Natural killer cell (primary cell): Measurements from ENCODE around the gene ARAP1. TPM values are rescaled to one million over a fixed set of nuclear protein-coding genes. Genes with fewer than 3 reads are reported as not detected.

Experiments
- ATAC-seq, 3 donors: fragments of 150-1000 bp in 2 of 3; fragments of 200-7000 bp in 1 of 3; cut with Tn5 transposase; 1 replicate in 1 of 3; 2 replicates in 2 of 3; pipeline ENCODE4 v1.10.0; 2021; ENCODE audit warnings: mild to moderate bottlenecking in 2 of 3, moderate library complexity in 2 of 3
- DNase-seq, 2 donors: peaks; one replicate each; pipeline versions ENCODE4 v3.0.0 to v3.0.0-alpha.2; 2013 to 2021; ENCODE audit warnings: mixed read lengths in 1 of 2
- H3K27ac ChIP-seq: one replicate; pipeline ENCODE4 v1.5.1; 2013; ENCODE audit warnings: mild to moderate bottlenecking, low read length
- H3K27me3 ChIP-seq: one replicate; pipeline ENCODE4 v1.6.1; 2013; ENCODE audit warnings: low read length; ENCODE audit not compliant: control insufficient read depth, insufficient read depth
- H3K36me3 ChIP-seq: one replicate; pipeline ENCODE4 v1.6.1; 2013; ENCODE audit warnings: low read length; ENCODE audit not compliant: control insufficient read depth, insufficient read depth
- H3K4me1 ChIP-seq: one replicate; pipeline ENCODE4 v1.6.1; 2013; ENCODE audit warnings: low read length; ENCODE audit not compliant: control insufficient read depth, insufficient read depth
- H3K4me3 ChIP-seq: one replicate; pipeline ENCODE4 v1.5.1; 2013; ENCODE audit warnings: low read length
- H3K9me3 ChIP-seq: one replicate; pipeline ENCODE4 v1.6.1; 2013; ENCODE audit warnings: low read length; ENCODE audit not compliant: control insufficient read depth, insufficient read depth
- H3K27ac Mint-ChIP-seq, 2 donors: one replicate each; pipeline ENCODE4 v1.8.0; 2022; ENCODE audit warnings: mild to moderate bottlenecking in 2 of 2, mixed read lengths in 2 of 2, moderate library complexity in 1 of 2
- H3K27me3 Mint-ChIP-seq, 2 donors: one replicate each; pipeline ENCODE4 v1.8.0; 2022; ENCODE audit warnings: low read depth in 2 of 2, mixed read lengths in 2 of 2
- H3K36me3 Mint-ChIP-seq: one replicate; pipeline ENCODE4 v1.8.0; 2022; ENCODE audit warnings: mixed read lengths
- H3K4me1 Mint-ChIP-seq, 2 donors: one replicate each; pipeline ENCODE4 v1.8.0; 2022; ENCODE audit warnings: mixed read lengths in 2 of 2
- H3K4me3 Mint-ChIP-seq: one replicate; pipeline ENCODE4 v1.8.0; 2022; ENCODE audit warnings: mild to moderate bottlenecking, moderate library complexity, mixed read lengths
- H3K9me3 Mint-ChIP-seq, 2 donors: one replicate each; pipeline ENCODE4 v1.8.0; 2022; ENCODE audit warnings: mixed read lengths in 2 of 2
- CTCF ChIP-seq: fragments of 200-600 bp; IDR thresholded peaks from one replicate; pipeline ENCODE4 v1.8.0; 2022; ENCODE audit warnings: antibody characterized with exemption
- WGBS: methylation state at CpG from one replicate; pipeline ENCODE4 v1.1.7; 2013; ENCODE audit warnings: missing lambda C conversion rate; ENCODE audit not compliant: insufficient coverage; 5-methylcytosine and 5-hydroxymethylcytosine counted together
- intact Hi-C: fragments of 100-400 bp; cut with micrococcal nuclease; formaldehyde crosslinking; loops from one replicate; pipeline ENCODE4 v1.14.2; 2022
- total RNA-seq, 4 donors: library from RNA; stranded (reverse); fragments of 120-200 nt in 1 of 4; gene quantifications; one replicate each; pipeline versions ENCODE4 v1.2.3 to v1.2.4, GENCODE V29; 2013 to 2022

The ARAP1 gene
- total RNA-seq, 3 donors from 2014 or later (not counting 1 experiment from before 2014, with no cell fraction given) = 293 to 327 (median 296) TPM

DNA sequence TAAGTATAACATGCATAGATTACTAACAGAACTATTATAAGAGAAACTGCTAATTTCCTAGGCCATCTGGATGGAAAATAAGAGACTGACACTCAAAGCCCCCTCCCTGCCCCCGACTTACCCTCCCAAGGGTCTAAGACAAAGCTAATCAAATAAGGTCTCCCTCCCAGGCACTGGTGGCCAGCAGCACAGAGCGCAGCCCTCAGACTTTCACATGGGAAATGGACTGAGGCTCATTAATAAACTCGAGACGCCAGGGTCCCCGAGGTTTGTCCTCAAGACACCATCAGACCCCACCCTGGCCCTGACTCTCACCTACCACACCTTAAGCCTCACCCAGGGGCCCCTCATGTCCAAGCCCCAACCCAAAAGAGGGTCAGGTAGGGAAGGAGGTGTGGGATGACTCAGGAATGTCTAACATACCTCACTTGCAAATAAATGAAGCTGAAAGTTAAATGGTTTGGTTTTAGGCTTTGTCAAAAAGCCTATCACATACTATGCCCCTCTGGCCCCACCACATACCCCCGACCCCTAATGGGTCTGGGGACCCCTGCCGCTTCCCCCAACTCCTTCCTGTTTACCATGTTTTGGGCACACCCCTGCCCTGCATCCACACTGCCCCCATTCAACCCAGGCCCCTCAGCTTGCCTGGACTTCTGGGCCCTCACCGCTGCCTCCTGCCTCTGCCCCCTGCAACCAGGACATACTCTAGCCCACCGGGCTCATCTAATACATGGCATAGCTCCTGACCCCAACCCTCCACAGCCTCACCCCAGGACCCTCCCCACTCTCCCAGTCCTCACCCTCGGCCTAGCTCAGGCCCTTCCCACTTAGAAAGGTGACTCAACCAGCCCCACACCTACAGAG, 11.4 kb downstream of the ARAP1 start:
- peak overlapping the region; percentile 97 to 100 for H3K27ac Mint-ChIP-seq
- TF ChIP-seq CTCF = no peak
- H3K4me1 ChIP-seq = peaks cover 99% of the 10 kb centered on the region
- H3K4me3 Mint-ChIP-seq = peak overlapping the region; percentile 87
- H3K27me3 ChIP-seq = no peaks in the 10 kb centered on the region
- WGBS = 48% methylated on average over 10 of the region's 10 CpGs
- ATAC-seq (no peak), DNase-seq (no peak)
- no peaks in the 10 kb centered on the region for H3K9me3 Mint-ChIP-seq
- H3K27me3 Mint-ChIP-seq = no peaks in the 10 kb centered on the region
- peak overlapping the region; percentile 97 for H3K27ac ChIP-seq
- H3K9me3 ChIP-seq = no peaks in the 10 kb centered on the region
- no peaks in the 10 kb centered on the region for H3K36me3 Mint-ChIP-seq
- peak overlapping the region; percentile 2 for H3K4me3 ChIP-seq
- H3K36me3 ChIP-seq = peaks cover 6% of the 10 kb centered on the region
- peaks cover 85 to 89% of the 10 kb centered on the region in 2 donors for H3K4me1 Mint-ChIP-seq
- intact Hi-C loops = no loop called here

- Histone ChIP-seq H3K4me1 (peaks cover 100% of the 10 kb centered on the region), H3K9me3 (no peaks in the 10 kb centered on the region), H3K4me3 (no peak overlapping the region), H3K27ac (peak overlapping the region; percentile 97), H3K27me3 (no peaks in the 10 kb centered on the region), H3K36me3 (peaks cover 6% of the 10 kb centered on the region)
- DNase-seq = no peak
- ATAC-seq = no peak
- Mint-ChIP-seq H3K9me3 (no peaks in the 10 kb centered on the region), H3K36me3 (no peaks in the 10 kb centered on the region), H3K4me3 (peak overlapping the region; percentile 87), H3K27ac (peak overlapping the region; percentile 97 to 100), H3K27me3 (no peaks in the 10 kb centered on the region), H3K4me1 (peaks cover 89% of the 10 kb centered on the region in 2 donors)
- intact Hi-C loops = no loop called here
- no peak for TF ChIP-seq CTCF
- WGBS = 15% methylated on average over 2 of the region's 2 CpGs
These were observed 12.2 kb downstream of the ARAP1 start for GRCh38 chr11:72740060-72740424.

- intact Hi-C loops = no loop called here
- no peaks in the 10 kb centered on the region for H3K27me3 Mint-ChIP-seq
- WGBS = 55% methylated on average over 10 of the region's 10 CpGs
- no peak for TF ChIP-seq CTCF
- peaks cover 85 to 87% of the 10 kb centered on the region in 2 donors for H3K4me1 Mint-ChIP-seq
- H3K27ac Mint-ChIP-seq = peak overlapping the region; percentile 97 to 100
- no peaks in the 10 kb centered on the region for H3K27me3 ChIP-seq
- ATAC-seq (no peak), DNase-seq (no peak)
- no peaks in the 10 kb centered on the region for H3K9me3 ChIP-seq
- H3K9me3 Mint-ChIP-seq = no peaks in the 10 kb centered on the region
- peak overlapping the region; percentile 40 for H3K4me3 ChIP-seq
- peaks cover 97% of the 10 kb centered on the region for H3K4me1 ChIP-seq
- H3K27ac ChIP-seq = peak overlapping the region; percentile 97
- peak overlapping the region; percentile 87 for H3K4me3 Mint-ChIP-seq
- peaks cover 6% of the 10 kb centered on the region for H3K36me3 ChIP-seq
- no peaks in the 10 kb centered on the region for H3K36me3 Mint-ChIP-seq
These were observed 12.8 kb downstream of the ARAP1 start for GRCh38 chr11:72739240-72740059.
